Islet of Langerhans (tissue), 1 donor: Measurements from ENCODE around the gene CA5B.
"Not testable (repeated sequence)": the region's sequence is repeated elsewhere in the genome, so short reads cannot be mapped to it uniquely, and the experiment has no call there.

Source experiments
- FAIRE-seq: peaks from one replicate; lab custom pipeline; 2011; peaks lifted over from hg19 to GRCh38; lab: Jason Lieb, UNC

CA5B gene

DNA sequence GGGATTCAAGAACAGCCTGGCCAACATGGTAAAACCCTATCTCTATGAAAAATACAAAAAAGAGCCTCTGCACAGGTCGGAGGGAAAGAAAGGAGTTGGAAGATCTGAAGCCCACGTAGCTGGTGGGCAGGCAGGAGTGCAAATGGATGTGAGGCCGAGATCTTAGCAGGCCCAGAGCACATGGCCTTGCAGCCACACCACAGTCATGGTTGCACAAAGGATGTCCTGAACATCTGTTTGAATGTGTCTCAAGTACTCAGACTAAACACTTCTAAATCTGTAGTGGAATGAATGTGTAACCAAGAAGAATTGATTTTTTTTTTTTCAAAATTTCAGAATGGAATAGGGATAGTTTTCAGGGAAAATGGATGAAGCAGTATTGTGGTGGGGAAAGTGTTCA, 10.8 kb downstream of the CA5B start:
- FAIRE-seq = no peak

DNA sequence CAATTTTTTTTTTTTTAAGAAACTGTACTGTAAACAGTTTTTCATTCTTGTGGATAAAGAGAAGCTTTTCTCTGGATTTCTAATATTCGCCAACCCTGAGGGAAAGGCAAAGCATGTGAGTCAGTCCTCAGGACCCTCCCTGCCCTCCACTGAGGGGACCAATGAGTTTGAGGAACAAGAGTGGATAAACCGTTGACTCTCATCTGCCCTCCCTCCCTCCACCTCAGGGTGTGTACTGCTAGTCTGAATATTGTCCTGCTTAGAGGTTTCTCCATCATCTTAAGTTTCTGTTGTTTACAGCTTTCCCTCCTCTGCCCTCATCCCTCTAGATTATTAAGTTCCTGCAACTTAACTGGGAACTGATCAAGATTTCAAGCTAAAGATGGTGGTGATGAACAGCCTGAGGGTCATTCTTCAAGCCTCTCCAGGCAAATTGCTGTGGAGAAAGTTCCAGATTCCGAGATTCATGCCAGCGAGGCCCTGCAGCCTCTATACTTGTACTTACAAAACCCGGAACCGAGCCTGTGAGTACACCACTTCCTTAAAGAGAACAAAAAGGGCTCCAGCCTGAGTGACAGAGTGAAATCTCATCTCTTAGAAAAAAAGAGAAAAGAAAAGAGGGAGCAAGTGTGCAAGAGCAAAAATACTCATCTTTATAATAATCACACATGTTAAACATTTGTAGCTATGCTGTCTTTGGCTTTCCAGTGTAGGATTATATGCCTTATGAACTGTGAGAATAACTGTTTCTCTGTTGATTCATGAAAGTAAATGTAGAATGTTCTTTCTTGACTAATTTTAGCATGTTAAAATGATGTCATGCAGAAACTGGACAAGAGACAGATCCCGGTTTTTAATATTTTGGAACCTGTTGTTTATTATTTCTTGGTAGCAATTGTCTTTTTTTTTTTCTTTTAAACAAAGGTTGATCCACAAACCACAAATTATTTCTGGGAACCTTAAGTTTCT, 11.9 kb downstream of the CA5B start:
- no peak for FAIRE-seq

DNA sequence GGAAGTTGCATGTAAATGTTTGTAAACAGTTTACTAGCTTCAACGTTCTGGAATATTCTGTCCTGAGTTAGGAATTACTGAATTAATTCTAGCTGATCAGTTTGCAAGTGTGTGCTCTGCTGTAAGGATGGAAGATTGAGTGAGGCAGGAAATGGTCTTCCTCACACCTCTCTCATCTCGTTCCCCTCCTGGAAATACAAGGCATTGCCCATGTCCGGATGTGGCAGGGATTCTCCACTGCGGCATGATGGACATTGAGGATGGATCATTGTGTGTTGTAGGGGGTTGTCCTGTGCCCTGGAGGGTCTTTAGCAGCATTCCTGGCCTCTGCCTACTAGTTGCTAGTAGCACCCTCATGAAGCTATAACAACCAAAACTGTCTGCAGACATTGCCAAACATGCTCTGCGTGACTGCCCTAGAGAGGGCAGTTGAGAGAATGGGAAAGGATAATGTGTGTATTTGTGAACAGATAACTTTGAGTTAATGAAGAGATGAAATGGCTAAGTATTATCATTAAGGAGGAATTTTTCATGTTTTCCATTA, 12.6 kb downstream of the CA5B start:
- FAIRE-seq = no peak

DNA sequence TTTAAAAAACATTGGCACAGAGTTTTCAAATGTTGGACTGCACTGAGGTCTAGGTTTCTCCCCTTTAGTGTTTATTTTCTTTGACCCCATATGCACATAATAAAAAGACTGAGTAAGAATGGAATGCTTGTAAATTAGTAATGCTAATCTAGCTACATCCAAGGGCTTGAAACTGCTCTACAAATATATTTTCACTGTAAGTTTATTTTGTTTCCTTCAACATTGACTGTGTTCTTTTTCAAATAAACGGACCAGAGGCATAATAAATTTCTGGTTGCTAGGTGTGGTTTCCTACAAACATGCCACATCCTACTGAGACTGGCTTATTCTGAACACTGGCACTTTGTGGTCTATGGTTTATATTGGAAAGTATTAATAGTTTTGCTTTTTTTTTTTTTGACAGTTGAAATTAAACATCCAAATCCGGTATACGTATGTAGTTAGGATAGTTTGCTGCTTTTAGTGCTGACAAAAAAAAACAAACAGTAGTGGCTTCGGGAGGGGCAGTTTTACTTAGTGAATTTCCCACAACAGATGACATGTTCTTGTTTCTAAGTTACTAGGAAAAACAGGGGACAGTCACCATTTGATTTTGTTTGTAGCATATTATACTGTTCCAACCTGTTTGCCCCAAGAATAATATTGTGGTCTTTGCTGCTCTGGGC, 13.2 kb downstream of the CA5B start:
- FAIRE-seq = peak; percentile 51

DNA sequence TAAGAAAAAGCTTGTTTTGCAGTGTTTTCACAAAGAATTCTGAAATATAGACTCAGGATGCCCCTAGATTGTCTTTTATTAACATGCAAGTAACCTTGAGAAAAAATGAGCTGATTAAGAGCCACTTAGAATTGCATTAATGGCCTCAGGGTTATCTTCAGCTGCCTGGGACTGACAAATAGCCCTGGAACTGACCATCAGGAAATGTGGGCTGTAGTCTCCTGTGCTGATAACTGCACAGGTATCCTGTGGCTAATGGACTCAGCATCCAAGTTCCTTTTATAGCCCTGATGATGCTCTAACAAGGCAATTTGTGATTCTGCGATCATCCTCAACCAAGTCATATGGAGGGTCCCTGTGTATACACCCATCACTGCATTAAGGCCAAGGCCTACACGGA, 17.0 kb downstream of the CA5B start:
- FAIRE-seq = no peak

DNA sequence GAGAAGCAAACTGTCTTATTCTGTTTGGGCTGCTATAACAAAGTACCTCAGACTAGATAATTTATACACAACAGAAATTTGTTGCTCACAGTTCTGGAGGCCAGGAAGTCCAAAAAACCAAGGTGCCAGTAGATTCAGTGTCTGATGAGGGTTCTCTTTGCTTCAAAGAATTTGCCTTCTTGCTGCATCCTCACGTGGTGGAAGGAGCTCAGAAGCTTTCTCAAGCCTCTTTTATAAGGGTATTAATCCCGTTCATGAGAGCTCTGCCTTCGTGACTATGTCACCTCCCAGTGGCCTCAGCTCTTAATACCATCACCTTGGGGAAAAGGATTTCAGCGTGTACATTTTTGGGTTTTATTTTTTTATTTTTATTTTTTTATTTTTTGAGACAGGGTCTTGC, 20.1 kb downstream of the CA5B start:
- FAIRE-seq = no peak

DNA sequence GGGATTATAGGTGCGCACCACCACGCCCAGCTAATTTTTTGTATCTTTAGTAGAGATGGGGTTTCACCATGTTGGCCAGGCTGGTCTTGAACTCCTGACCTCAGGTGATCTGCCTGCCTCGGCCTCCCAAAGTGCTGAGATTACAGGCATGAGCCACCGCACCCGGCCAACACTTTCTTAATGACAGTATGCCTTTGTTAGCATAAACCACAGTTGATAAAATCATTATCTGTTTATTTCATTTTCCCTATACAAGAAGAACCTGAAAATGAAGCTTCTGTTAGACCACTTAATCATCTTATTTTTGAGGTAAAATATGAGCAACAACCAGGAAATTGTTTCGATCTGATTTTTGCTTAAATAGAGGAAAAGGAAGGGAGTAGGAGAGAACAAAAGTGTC, 21.8 kb downstream of the CA5B start:
- not testable (repeated sequence) for FAIRE-seq

DNA sequence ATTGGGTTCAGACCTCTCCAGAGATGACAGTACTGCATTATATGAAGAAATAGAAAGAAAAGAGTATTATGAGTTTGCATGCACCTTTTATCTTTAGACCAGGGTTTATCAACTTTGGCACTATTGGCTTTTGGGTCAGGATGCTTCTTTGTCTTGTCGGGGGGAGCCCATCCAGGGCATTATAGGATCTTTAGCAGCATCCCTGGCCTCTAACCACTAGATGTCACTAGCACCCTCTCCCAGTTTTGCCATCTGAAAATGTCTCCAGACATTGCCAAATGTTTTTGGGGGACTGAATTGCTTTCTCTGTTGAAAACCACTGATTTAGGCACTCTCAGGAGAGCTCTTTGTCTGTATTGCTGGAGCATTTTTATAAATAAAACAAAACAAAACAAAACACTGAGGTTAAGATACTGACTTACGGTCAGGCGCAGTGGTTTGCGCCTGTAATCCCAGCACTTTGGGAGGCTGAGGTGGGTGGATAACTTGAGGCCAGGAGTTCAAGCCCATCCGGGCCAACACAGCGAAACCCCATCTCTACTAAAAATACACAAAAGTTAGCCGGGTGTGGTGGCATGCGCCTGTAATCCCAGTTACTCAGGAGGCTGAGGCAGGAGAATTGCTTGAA, 23.6 kb downstream of the CA5B start:
- no peak for FAIRE-seq

DNA sequence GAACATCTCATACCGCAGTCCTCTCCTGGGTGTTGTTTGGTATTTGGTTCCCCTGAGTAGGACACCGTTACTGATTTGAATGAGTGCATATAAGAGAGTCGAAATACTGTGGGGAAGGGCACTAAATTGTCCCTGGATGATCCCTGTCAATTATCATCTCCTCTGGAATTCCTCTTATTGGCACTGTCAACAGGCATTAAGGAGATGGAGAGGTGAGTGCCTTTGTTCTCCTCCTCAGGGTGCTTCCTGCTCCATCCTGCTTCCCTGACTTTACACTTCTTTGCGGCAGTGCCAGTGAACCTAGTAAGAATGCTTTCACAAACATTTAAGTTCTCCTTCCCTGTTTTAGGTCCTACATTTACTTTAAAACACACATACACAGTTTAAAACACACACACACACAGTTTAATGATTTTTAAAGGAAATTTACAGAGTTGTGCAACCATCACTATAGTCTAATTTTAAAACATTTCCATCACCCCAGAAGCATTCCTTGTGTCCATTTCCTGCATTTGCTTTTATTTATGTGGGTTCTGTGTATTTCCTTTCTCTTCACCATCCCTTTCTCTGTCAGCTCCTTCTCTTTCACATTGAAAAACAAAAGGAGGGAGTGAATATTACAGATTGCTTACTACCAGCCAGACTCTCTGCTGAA, 31.4 kb downstream of the CA5B start:
- FAIRE-seq = no peak

DNA sequence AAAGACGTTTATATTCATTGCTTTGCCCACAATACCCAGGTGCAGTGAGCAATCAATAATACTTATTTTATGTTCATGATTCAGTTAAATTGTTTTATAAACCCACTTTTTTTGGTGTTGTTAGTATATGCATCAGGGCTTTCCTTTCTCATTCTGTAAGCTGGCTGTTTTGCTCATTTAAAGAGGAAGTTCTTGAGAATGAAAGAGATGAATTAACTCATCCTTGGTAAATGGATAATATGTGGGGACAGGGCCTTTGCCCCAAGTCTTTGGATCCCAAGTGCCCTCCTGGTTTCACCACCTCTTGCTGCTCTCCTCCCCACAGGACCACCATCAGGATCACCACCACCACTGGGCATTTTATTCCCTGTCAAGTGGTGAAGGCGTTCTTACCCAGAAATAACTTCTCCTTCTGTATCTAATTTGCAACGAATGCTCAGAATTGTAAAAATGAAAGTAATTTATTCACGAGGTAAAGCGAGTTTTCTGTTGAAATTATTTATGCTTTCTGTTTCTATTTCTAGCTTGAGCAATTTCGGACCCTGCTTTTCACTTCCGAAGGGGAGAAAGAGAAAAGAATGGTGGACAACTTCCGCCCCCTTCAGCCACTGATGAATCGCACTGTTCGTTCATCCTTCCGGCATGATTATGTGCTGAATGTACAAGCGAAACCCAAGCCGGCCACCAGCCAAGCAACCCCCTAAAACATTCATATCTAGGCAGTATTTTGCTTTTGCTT, 44.1 kb downstream of the CA5B start:
- no peak for FAIRE-seq

DNA sequence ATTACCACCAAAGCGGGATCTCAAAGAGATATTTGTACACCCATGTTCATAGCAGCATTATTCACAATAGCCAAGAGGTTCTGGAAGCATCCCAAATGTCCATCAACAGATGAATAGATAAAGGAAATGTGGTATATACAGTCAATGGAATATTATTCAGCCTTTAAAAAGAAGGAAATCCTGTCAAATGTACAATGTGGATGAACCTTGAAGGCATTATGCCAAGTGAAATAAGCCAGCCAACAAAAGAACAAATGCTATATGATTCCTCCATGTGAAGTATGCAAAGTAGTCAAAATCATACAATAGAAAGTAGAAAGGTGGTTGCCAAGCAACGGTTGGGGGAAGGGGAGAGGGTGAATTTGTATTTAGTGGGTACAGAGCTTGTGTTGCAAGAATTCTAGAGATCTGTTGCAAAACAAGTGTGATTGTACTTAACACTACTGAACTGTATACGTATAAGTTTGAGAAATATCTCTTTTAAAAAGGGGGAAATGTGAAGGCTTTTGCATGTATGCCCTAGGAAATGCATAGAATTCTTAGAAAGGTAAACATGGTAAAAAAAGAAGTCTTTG, 47.2 kb downstream of the CA5B start:
- no peak for FAIRE-seq

DNA sequence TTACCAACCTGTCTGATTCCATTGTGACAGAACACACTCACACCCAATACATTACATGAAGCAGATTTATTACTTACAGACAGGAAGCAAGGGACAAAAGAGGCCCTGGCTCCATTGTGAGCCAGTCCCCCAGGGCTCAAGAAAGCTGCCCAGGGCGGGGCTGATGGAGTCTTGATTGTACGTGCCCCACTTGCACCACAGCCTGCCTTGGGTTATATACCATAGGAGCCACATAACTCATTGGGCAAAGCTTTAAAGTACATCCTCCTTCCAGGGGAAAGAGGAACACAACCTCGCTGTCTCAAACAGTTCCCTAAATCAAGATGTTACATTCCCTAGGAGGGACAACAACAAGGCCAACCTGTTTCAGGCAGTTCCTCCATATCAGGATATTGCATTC, 48.8 kb downstream of the CA5B start:
- no peak for FAIRE-seq

DNA sequence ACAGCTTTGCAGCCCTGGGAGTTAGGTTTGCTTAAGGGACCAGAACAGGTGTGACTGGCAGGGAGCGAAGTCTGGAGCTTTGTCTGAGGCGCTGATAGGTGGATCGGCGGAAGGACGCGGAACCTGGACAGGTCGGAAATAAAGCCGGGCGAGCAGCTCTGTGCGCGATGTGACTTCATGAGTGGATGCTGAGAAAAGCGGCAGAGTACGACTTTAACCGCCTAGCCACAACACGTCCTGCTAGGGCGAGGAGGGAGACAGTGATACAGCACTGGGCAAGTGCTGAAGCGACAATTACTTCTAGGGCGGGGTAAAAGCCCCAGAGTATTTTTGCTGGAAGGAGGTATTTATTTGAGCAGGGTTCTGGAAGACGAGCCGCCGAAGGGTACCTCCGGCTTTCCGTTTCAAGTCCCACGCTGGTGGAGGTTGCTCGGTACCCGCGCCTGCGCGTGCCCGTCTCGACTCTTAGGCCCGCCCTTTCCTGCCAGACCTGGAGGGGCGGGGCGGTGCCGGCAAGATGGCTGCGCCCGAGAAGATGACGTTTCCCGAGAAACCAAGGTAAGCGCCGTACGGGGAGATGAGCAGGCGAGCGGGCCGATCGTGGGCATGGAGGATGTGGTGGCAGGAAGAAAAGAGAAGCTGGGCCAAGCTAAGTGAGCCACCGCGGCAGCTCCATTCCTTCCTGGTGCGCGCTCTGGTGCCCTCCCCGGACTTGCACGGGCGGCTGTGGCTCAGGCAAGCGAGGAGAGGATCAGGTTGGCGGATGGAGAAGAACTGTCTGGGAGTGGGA, 52.1 kb downstream of the CA5B start, which contains the start of gene ZRSR2:
ZRSR2 (plus strand) TSS at position 506 of the 790 bp plus-strand sequence; CDS start at position 518, 12 bp downstream.
- no peak for FAIRE-seq

DNA sequence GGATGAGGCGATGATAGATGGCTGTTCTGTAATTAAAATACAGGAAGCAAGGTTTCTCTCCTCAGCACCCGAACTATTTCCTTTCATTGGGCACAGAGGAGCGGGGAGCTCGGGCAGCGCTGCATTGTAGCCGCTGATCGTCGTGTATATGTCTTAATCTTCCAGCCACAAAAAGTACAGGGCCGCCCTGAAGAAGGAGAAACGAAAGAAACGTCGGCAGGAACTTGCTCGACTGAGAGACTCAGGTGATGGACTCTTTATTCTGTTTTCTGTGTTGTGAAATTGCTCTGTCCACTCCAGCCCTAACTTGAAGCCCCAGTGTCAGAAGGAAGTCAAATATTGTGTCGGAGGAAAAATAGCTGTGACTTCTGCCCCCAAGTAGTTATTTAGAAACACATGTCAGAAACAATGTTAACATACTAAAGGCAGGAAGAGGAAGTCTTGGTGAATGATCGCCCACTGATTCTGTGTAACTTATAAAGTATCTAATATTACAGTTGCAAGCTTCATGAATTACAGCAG, 52.8 kb downstream of the CA5B start:
- peak; percentile 89 for FAIRE-seq

DNA sequence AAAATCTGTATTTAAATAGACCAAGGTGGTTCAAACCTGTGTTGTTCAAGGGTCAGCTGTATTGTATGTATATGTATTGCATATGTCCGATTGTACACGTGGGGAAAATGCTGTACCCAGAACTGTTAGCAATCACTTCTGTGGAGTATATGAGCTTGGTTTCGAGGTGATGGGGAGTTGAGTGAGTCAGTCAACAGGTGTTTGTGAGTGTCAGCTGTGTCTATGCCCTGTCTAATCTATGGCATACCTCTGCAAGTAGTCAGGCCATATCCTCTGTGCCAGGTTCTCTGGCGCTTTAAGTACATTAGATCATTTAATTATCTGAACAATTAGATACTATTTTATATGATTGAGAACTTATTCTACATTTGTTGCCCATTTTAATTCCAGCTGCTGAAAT, 59.6 kb downstream of the CA5B start:
- FAIRE-seq = no peak

DNA sequence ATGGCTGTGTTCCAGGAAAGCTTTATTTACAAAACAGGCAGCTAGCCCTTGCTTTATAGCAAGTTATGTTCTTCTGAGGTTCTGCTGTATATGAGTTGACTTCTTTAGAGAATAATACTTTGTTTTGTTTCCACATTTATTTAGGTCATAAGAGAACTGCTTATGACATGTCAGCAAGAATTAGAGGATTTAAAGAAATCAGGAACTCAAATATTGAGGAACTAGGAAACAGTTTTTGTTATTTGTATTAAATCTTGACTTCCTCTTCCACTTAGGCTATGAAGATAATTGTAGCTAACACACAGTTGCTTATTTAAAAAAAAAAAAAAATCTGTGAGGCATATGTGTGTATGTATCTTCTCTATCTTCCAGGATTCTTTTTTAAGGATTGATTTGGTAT, 66.5 kb downstream of the CA5B start:
- FAIRE-seq = no peak

DNA sequence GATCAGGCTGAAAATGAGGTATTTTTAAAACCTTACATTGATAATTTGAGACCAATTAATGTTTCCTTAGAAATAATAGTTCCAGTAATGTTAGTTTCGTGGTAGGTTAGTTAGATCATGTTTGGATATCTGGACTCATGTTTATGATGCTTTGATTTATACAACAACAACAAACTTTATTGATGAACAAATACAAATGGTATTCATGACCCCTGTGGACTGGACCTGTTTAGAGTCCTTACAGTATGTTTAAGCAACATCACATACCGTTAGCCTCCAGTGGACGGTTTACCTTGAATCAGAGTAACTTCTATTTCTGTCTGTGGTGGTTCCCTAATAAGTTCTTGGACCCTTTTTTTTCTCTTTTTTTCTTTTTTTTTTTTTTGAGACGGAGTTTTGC, 70.2 kb downstream of the CA5B start:
- no peak for FAIRE-seq

DNA sequence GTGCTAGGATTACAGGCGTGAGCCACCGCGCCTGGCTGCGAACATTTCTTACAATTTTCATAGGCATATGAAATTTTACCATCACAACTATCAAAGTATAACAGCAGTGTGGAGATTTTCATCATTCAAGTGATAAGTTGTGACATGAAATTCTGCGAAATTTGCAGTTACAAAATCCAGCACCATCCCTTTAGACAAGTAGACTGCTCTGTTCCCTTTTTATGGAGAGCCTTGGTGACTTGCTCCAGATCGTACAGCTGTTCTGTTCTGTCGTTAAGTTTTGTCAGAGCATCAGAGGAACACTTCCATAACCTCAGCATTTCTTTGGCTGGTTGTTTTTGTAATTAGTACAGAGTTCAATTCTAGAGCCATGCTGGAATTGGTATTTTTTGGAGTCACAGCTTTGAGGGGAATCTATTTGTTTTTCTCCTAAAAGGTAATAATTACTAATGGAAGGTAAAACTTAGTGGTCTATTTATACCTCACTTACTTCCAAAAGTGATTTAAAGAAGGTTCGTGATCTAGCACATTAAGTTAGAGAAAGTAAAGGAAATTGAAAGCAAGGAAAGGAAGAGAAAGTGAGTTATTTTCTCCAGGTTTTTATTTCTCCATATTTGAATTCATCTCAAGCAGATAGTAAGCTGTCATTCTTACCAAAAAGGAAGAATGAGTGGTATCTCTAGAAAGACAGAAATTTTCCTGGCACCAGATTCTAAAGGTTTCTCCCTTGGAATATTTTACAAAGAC, 74.3 kb downstream of the CA5B start:
- no peak for FAIRE-seq

DNA sequence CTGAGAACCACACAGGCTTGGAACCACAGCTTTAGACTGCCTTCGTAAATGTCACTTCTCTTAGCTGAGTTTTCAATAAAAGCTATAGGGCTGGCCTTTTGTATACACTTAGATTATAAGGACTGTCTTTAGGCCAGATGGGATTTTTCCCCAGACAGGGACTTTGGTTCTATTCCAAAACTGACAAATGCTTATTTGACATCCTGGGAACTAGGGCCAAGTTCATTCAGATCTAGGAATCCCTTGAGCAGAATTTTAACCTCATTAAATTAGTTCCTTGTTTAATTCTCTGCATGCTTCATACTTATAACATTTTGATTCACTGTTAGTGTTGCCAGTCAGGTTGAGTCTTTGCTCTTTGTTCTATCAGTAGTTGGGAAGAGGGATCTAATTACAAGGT, 75.3 kb downstream of the CA5B start:
- FAIRE-seq = no peak
